GM23338 (cell line): ENCODE results near the gene SRA1. TPM values are rescaled to one million over a fixed set of nuclear protein-coding genes. Genes with fewer than 3 reads are reported as not detected.
"Not testable (repeated sequence)": the region's sequence is repeated elsewhere in the genome, so short reads cannot be mapped to it uniquely, and the experiment has no call there.

ENCODE experiments used
- ATAC-seq: fragments of 200-7000 bp; cut with Tn5 transposase; 3 replicates; pipeline ENCODE4 v1.9.1; 2020
- DNase-seq: peaks from one replicate; pipeline ENCODE4 v3.0.0-alpha.2; 2015; ENCODE audit warnings: low spot score
- H2AFZ ChIP-seq: fragments of 200-600 bp; sonication (generic); 2 replicates; pipeline ENCODE4 v1.8.0; 2016; ENCODE audit warnings: antibody characterized with exemption, mild to moderate bottlenecking, moderate library complexity
- H3F3A ChIP-seq: fragments of 200-600 bp; sonication (generic); replicated peaks from 2 replicates; pipeline ENCODE4 v1.8.0; 2017; ENCODE audit warnings: antibody characterized with exemption, mixed run types, low read depth
- H3K27ac ChIP-seq: fragments of 200-600 bp; sonication (generic); 2 replicates; pipeline ENCODE4 v1.6.1; 2016; ENCODE audit warnings: low read depth
- H3K27me3 ChIP-seq: fragments of 200-600 bp; sonication (generic); 2 replicates; pipeline ENCODE4 v1.8.0; 2016; ENCODE audit warnings: mild to moderate bottlenecking, mixed run types, moderate library complexity; ENCODE audit not compliant: insufficient read depth
- H3K36me3 ChIP-seq: fragments of 200-600 bp; sonication (generic); 2 replicates; pipeline ENCODE4 v1.8.0; 2016; ENCODE audit warnings: mild to moderate bottlenecking; ENCODE audit not compliant: insufficient read depth
- H3K4me1 ChIP-seq: fragments of 200-600 bp; sonication (generic); 2 replicates; pipeline ENCODE4 v1.8.0; 2016; ENCODE audit warnings: mild to moderate bottlenecking, moderate library complexity; ENCODE audit not compliant: insufficient read depth
- H3K4me2 ChIP-seq: fragments of 200-600 bp; sonication (generic); 2 replicates; pipeline ENCODE4 v1.7.1; 2017; ENCODE audit warnings: mixed run types
- H3K4me3 ChIP-seq: fragments of 200-600 bp; sonication (generic); 2 replicates; pipeline ENCODE4 v1.6.1; 2016; ENCODE audit warnings: mixed run types
- H3K79me2 ChIP-seq: fragments of 200-600 bp; sonication (generic); replicated peaks from 2 replicates; pipeline ENCODE4 v1.8.0; 2017; ENCODE audit warnings: mild to moderate bottlenecking; ENCODE audit not compliant: insufficient read depth
- H3K9me2 ChIP-seq: fragments of 200-600 bp; sonication (generic); 2 replicates; pipeline ENCODE4 v1.8.0; 2017; ENCODE audit not compliant: insufficient read depth
- H4K20me1 ChIP-seq: fragments of 200-600 bp; sonication (generic); replicated peaks from 2 replicates; pipeline ENCODE4 v1.8.0; 2017; ENCODE audit warnings: mild to moderate bottlenecking; ENCODE audit not compliant: insufficient read depth
- H3K27ac Mint-ChIP-seq: 2 replicates; pipeline ENCODE4 v1.8.0; 2020; ENCODE audit warnings: inconsistent platforms, mild to moderate bottlenecking, moderate library complexity, mixed read lengths
- H3K27me3 Mint-ChIP-seq: 3 replicates; pipeline ENCODE4 v1.8.0; 2022; ENCODE audit warnings: low read depth, mild to moderate bottlenecking, moderate library complexity, mixed read lengths, inconsistent platforms; ENCODE audit not compliant: insufficient read depth, poor library complexity
- H3K36me3 Mint-ChIP-seq: 3 replicates; pipeline ENCODE4 v1.8.0; 2021; ENCODE audit warnings: low read depth, mild to moderate bottlenecking, inconsistent platforms, moderate library complexity, mixed read lengths
- H3K4me1 Mint-ChIP-seq: 3 replicates; pipeline ENCODE4 v1.8.0; 2020; ENCODE audit warnings: mild to moderate bottlenecking, inconsistent platforms, mixed read lengths
- H3K4me3 Mint-ChIP-seq: 3 replicates; pipeline ENCODE4 v1.8.0; 2021; ENCODE audit warnings: moderate library complexity, mild to moderate bottlenecking, inconsistent platforms, mixed read lengths
- H3K9me3 Mint-ChIP-seq: 3 replicates; pipeline ENCODE4 v1.8.0; 2020; ENCODE audit warnings: moderate library complexity, mild to moderate bottlenecking, inconsistent platforms, mixed read lengths
- EZH2 ChIP-seq: fragments of 200-600 bp; sonication (generic); IDR thresholded peaks from one replicate; pipeline ENCODE4 v1.8.0; 2017; ENCODE audit warnings: antibody characterized with exemption, mild to moderate bottlenecking, low read depth; ENCODE audit not compliant: unreplicated experiment
- EZH2phosphoT487 ChIP-seq: fragments of 200-600 bp; sonication (generic); IDR thresholded peaks from one replicate; pipeline ENCODE4 v1.8.1; 2018; ENCODE audit warnings: antibody characterized with exemption; ENCODE audit not compliant: unreplicated experiment
- NANOG ChIP-seq: IDR thresholded peaks from 2 replicates; pipeline ENCODE4 v1.6.1; 2016; ENCODE audit warnings: antibody characterized with exemption, borderline replicate concordance
- POLR2AphosphoS5 ChIP-seq: IDR thresholded peaks from 2 replicates; pipeline ENCODE4 v1.6.1; 2016; ENCODE audit warnings: antibody characterized with exemption, low read depth
- STAT1 ChIP-seq: IDR thresholded peaks from one replicate; pipeline ENCODE4 v1.6.1; 2016; ENCODE audit warnings: antibody characterized with exemption; ENCODE audit not compliant: unreplicated experiment
- polyA plus RNA-seq: library from polyadenylated mRNA; unstranded; fragments of >200 nt; fragmentation: Nextera tagmentation; extraction: Ambion mirVana; gene quantifications from 2 replicates; pipeline ENCODE4 v1.2.1, GENCODE V29; 2016
- total RNA-seq: library from RNA; depleted of rRNA; stranded (reverse); fragments of >200 nt; shearing (Covaris generic); gene quantifications from 2 replicates; pipeline ENCODE4 v1.2.3, GENCODE V29; 2014
- TF ChIP-seq, protein P1 (sequence below), 2 experiments: fragments of 200-600 bp in 1 of 2; sonication (generic) in 1 of 2; conservative IDR thresholded peaks; 2 replicates each; pipeline versions ENCODE4 v1.5.1 to v1.6.1; 2016 to 2017; ENCODE audit warnings: antibody characterized with exemption in 2 of 2, low read depth in 2 of 2, mild to moderate bottlenecking in 2 of 2, moderate library complexity in 1 of 2
- TF ChIP-seq, protein P2 (sequence below): IDR thresholded peaks from 2 replicates; pipeline ENCODE4 v1.6.1; 2016; ENCODE audit warnings: antibody characterized with exemption

SRA1 gene
- total and polyA plus RNA-seq, 2 experiments from 2014 or later: 38.4 to 74.7 TPM

DNA sequence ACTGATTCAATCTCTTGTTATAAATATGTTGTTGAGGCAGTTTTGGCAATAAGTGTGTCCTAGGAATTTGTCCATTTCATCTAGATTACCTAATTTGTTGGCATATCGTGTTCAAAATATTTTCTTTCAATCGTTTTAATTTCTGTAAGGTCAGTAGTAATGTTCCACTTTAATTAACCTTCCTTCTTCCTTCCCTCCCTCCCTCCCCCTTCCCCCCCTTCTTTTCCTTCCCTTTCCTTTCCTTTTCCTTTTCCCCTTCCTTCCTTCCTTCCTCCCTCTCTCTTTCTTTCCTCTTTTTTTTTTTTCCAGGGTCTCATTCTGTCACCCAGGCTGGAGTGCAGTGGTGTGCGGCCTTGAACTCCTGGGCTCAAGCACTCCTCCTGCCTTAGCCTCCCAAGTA lies 48.6 kb upstream of the SRA1 start:
- Histone ChIP-seq H3K9me2 (no peaks in the 10 kb centered on the region), H3K4me1 (no peaks in the 10 kb centered on the region), H3F3A (no peaks in the 10 kb centered on the region), H3K4me3 (no peak overlapping the region), H3K27ac (no peak overlapping the region), H4K20me1 (no peaks in the 10 kb centered on the region), H2AFZ (no peak overlapping the region), H3K4me2 (no peak overlapping the region), H3K36me3 (no peaks in the 10 kb centered on the region), H3K79me2 (no peaks in the 10 kb centered on the region), H3K27me3 (no peaks in the 10 kb centered on the region)
- no peaks in the 10 kb centered on the region for H3K36me3 Mint-ChIP-seq
- ATAC-seq: no peak
- peaks cover 28% of the 10 kb centered on the region for H3K9me3 Mint-ChIP-seq
- no peak overlapping the region for H3K4me3 Mint-ChIP-seq
- H3K4me1 Mint-ChIP-seq: no peaks in the 10 kb centered on the region
- peaks cover 5% of the 10 kb centered on the region for H3K27me3 Mint-ChIP-seq
- no peak for DNase-seq
- no peak overlapping the region for H3K27ac Mint-ChIP-seq
- TF ChIP-seq STAT1 (no peak), EZH2phosphoT487 (no peak)
- TF ChIP-seq, protein P1, sequence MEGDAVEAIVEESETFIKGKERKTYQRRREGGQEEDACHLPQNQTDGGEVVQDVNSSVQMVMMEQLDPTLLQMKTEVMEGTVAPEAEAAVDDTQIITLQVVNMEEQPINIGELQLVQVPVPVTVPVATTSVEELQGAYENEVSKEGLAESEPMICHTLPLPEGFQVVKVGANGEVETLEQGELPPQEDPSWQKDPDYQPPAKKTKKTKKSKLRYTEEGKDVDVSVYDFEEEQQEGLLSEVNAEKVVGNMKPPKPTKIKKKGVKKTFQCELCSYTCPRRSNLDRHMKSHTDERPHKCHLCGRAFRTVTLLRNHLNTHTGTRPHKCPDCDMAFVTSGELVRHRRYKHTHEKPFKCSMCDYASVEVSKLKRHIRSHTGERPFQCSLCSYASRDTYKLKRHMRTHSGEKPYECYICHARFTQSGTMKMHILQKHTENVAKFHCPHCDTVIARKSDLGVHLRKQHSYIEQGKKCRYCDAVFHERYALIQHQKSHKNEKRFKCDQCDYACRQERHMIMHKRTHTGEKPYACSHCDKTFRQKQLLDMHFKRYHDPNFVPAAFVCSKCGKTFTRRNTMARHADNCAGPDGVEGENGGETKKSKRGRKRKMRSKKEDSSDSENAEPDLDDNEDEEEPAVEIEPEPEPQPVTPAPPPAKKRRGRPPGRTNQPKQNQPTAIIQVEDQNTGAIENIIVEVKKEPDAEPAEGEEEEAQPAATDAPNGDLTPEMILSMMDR (conservative IDR thresholded peaks at IDR 0.05; ENCODE audit: low read depth in 2 of 2): no peak
- TF ChIP-seq, protein P2, sequence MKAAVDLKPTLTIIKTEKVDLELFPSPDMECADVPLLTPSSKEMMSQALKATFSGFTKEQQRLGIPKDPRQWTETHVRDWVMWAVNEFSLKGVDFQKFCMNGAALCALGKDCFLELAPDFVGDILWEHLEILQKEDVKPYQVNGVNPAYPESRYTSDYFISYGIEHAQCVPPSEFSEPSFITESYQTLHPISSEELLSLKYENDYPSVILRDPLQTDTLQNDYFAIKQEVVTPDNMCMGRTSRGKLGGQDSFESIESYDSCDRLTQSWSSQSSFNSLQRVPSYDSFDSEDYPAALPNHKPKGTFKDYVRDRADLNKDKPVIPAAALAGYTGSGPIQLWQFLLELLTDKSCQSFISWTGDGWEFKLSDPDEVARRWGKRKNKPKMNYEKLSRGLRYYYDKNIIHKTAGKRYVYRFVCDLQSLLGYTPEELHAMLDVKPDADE: no peak

DNA sequence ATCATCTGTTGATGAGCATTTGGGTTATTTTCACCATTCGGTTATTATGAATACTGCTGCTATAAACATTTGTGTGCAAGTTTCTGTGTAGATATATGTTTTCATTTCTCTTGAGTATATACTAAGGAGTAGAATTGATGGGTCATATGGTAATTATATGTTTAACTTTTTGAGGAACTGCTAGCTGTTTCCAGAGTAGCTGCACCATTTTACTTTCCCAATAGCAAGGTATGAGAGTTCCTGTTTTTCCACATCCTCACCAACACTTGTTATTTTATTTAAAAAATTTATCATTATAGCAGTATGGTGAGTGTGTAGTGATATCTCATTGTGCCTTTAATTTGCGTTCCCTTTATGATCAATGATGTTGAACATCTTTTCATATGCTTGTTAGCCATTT lies 46.5 kb upstream of the SRA1 start:
- no peaks in the 10 kb centered on the region for H3F3A ChIP-seq
- Mint-ChIP-seq H3K27me3 (peaks cover 5% of the 10 kb centered on the region), H3K27ac (no peak overlapping the region), H3K36me3 (no peaks in the 10 kb centered on the region), H3K9me3 (peaks cover 18% of the 10 kb centered on the region; the same call in 2 of the 3 replicates), H3K4me3 (no peak overlapping the region), H3K4me1 (no peaks in the 10 kb centered on the region)
- H4K20me1 ChIP-seq: no peaks in the 10 kb centered on the region
- ATAC-seq (no peak), DNase-seq (no peak)
- no peak overlapping the region for H2AFZ ChIP-seq
- no peaks in the 10 kb centered on the region for H3K27me3 ChIP-seq
- H3K79me2 ChIP-seq: no peaks in the 10 kb centered on the region
- no peak for TF ChIP-seq EZH2phosphoT487
- TF ChIP-seq POLR2AphosphoS5: no peak
- TF ChIP-seq EZH2: no peak
- no peak for TF ChIP-seq NANOG
- H3K4me2 ChIP-seq: no peak overlapping the region
- H3K9me2 ChIP-seq: no peaks in the 10 kb centered on the region
- no peaks in the 10 kb centered on the region for H3K4me1 ChIP-seq
- no peak overlapping the region for H3K4me3 ChIP-seq
- H3K36me3 ChIP-seq: no peaks in the 10 kb centered on the region
- no peak overlapping the region for H3K27ac ChIP-seq

DNA sequence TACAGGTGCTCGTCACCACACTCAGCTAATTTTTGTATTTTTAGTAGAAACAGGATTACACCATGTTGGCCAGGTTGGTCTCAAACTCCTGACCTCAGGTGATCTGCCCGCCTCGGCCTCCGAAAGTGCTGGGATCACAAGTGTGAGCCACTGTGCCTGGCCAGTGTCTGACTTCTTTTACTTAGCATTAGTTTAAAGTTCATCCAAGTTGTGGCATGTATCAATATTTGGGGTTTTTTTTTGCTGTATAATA lies 46.1 kb upstream of the SRA1 start:
- H3K79me2 ChIP-seq, H3K36me3 Mint-ChIP-seq, H3K4me3 Mint-ChIP-seq, H3K4me2 ChIP-seq, H3K4me1 ChIP-seq, H3K4me3 ChIP-seq, H3K27me3 ChIP-seq, H3K27ac Mint-ChIP-seq, H3K4me1 Mint-ChIP-seq, H4K20me1 ChIP-seq, H3K27me3 Mint-ChIP-seq, H2AFZ ChIP-seq, H3F3A ChIP-seq, H3K27ac ChIP-seq, DNase-seq, H3K9me2 ChIP-seq, H3K36me3 ChIP-seq, ATAC-seq: not testable (repeated sequence)
- peaks cover 18% of the 10 kb centered on the region; the same call in 2 of the 3 replicates for H3K9me3 Mint-ChIP-seq
